Hepatocyte (in vitro differentiated cells): Measurements from ENCODE around the gene AUH. TPM values are rescaled to one million over a fixed set of nuclear protein-coding genes. Genes with fewer than 3 reads are reported as not detected.

Experiments
- DNase-seq: peaks from one replicate; pipeline ENCODE4 v3.0.0-alpha.2; 2016; ENCODE audit warnings: low spot score
- H2AFZ ChIP-seq: fragments of 200-600 bp; sonication (generic); 2 replicates; pipeline ENCODE4 v1.6.0; 2016; ENCODE audit warnings: antibody characterized with exemption, mild to moderate bottlenecking
- H3K27ac ChIP-seq: fragments of 200-600 bp; sonication (generic); 2 replicates; pipeline ENCODE4 v1.5.1; 2016; ENCODE audit warnings: mild to moderate bottlenecking
- H3K27me3 ChIP-seq: fragments of 200-600 bp; sonication (generic); 2 replicates; pipeline ENCODE4 v1.6.1; 2016
- H3K36me3 ChIP-seq: fragments of 200-600 bp; sonication (generic); replicated peaks from 2 replicates; pipeline ENCODE4 v1.5.1; 2016; ENCODE audit warnings: low read depth; ENCODE audit not compliant: insufficient read depth
- H3K4me1 ChIP-seq: fragments of 200-600 bp; sonication (generic); 2 replicates; pipeline ENCODE4 v1.5.1; 2016; ENCODE audit warnings: mild to moderate bottlenecking, moderate library complexity; ENCODE audit not compliant: insufficient read depth
- H3K4me2 ChIP-seq: fragments of 200-600 bp; sonication (generic); 2 replicates; pipeline ENCODE4 v1.6.0; 2016
- H3K4me3 ChIP-seq: fragments of 200-600 bp; sonication (generic); 2 replicates; pipeline ENCODE4 v1.5.1; 2016; ENCODE audit warnings: mild to moderate bottlenecking
- H3K79me2 ChIP-seq: fragments of 200-600 bp; sonication (generic); 2 replicates; pipeline ENCODE4 v1.6.0; 2017; ENCODE audit warnings: mild to moderate bottlenecking
- H3K9me2 ChIP-seq: fragments of 200-600 bp; sonication (generic); replicated peaks from 2 replicates; pipeline ENCODE4 v1.6.0; 2017; ENCODE audit warnings: mild to moderate bottlenecking; ENCODE audit not compliant: insufficient read depth
- H3K9me3 ChIP-seq: fragments of 200-600 bp; sonication (generic); 2 replicates; pipeline ENCODE4 v1.5.1; 2016; ENCODE audit warnings: low read depth, mild to moderate bottlenecking
- H4K20me1 ChIP-seq: fragments of 200-600 bp; sonication (generic); 2 replicates; pipeline ENCODE4 v1.6.0; 2016; ENCODE audit warnings: mild to moderate bottlenecking; ENCODE audit not compliant: insufficient read depth, poor library complexity, severe bottlenecking
- CTCF ChIP-seq: fragments of 200-600 bp; sonication (generic); IDR thresholded peaks from 2 replicates; pipeline ENCODE4 v1.5.1; 2016; ENCODE audit warnings: antibody characterized with exemption, mild to moderate bottlenecking; ENCODE audit not compliant: poor library complexity
- EZH2 ChIP-seq: fragments of 200-600 bp; sonication (generic); IDR thresholded peaks from 2 replicates; pipeline ENCODE4 v1.6.1; 2016; ENCODE audit warnings: antibody characterized with exemption, mild to moderate bottlenecking, borderline replicate concordance
- EZH2phosphoT487 ChIP-seq: fragments of 200-600 bp; sonication (generic); IDR thresholded peaks from one replicate; pipeline ENCODE4 v1.6.1; 2018; ENCODE audit warnings: antibody characterized with exemption, mild to moderate bottlenecking, low read depth, moderate library complexity; ENCODE audit not compliant: unreplicated experiment, severe bottlenecking
- WGBS: methylation state at CpG from one replicate; pipeline ENCODE4 v1.1.6; 2016; ENCODE audit warnings: low lambda C conversion rate; ENCODE audit errors: missing lambda C conversion rate; 5-methylcytosine and 5-hydroxymethylcytosine counted together
- polyA plus RNA-seq: library from polyadenylated mRNA; unstranded; fragments of >200 nt; fragmentation: Nextera tagmentation; extraction: Ambion mirVana; gene quantifications from 2 replicates; pipeline ENCODE4 v1.2.1, GENCODE V29; 2016
- total RNA-seq: library from RNA; depleted of rRNA; stranded (reverse); fragments of >200 nt; gene quantifications from 2 replicates; pipeline ENCODE4 v1.2.3, GENCODE V29; 2014

AUH gene
- total and polyA plus RNA-seq, 2 experiments from 2014 or later: 19.5 to 25.0 TPM

GRCh38 chr9:91245431-91246313 is 116.0 kb downstream of the AUH start:
- 67% methylated on average over 8 of the region's 8 CpGs for WGBS
- TF ChIP-seq CTCF (no peak), EZH2 (no peak), EZH2phosphoT487 (no peak)
- no peak overlapping the region for H3K4me2 ChIP-seq
- H3K79me2 ChIP-seq: no peaks in the 10 kb centered on the region
- no peaks in the 10 kb centered on the region for H3K36me3 ChIP-seq
- H3K4me3 ChIP-seq: no peak overlapping the region
- H2AFZ ChIP-seq: no peak overlapping the region
- DNase-seq: no peak
- H3K27ac ChIP-seq: peak overlapping the region; percentile 23
- no peaks in the 10 kb centered on the region for H3K9me2 ChIP-seq
- H3K27me3 ChIP-seq: no peaks in the 10 kb centered on the region
- H3K9me3 ChIP-seq: no peaks in the 10 kb centered on the region
- no peaks in the 10 kb centered on the region for H4K20me1 ChIP-seq
- H3K4me1 ChIP-seq: no peaks in the 10 kb centered on the region

DNA sequence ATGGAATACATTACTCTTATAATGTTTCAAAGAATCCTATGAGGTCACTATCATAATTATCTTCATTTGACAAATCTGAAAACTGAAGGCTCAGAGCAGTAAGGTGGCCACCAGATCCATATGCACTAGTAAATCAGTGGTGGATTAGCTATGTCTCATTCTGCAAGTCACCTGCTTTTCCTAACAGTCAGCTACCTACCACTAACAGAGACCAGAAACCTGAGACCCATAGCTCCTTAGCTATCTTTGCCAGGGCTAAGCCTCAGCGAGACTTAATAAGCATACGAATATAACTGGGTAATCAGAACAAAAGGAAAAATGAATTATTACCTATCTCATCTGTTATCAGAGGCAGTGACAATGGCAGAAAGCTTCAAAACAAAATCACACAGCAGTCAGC is 118.7 kb downstream of the AUH start:
- no peak for TF ChIP-seq EZH2phosphoT487
- H3K79me2 ChIP-seq: no peaks in the 10 kb centered on the region
- no peaks in the 10 kb centered on the region for H3K36me3 ChIP-seq
- no peak overlapping the region for H3K4me3 ChIP-seq
- 88% methylated on average over 2 of the region's 2 CpGs for WGBS
- DNase-seq: no peak
- H3K9me3 ChIP-seq: no peaks in the 10 kb centered on the region
- no peaks in the 10 kb centered on the region for H3K27me3 ChIP-seq
- no peak overlapping the region for H2AFZ ChIP-seq
- no peak overlapping the region for H3K27ac ChIP-seq
- no peaks in the 10 kb centered on the region for H3K4me1 ChIP-seq
- H3K4me2 ChIP-seq: no peak overlapping the region
- H4K20me1 ChIP-seq: no peaks in the 10 kb centered on the region
- no peaks in the 10 kb centered on the region for H3K9me2 ChIP-seq

DNA sequence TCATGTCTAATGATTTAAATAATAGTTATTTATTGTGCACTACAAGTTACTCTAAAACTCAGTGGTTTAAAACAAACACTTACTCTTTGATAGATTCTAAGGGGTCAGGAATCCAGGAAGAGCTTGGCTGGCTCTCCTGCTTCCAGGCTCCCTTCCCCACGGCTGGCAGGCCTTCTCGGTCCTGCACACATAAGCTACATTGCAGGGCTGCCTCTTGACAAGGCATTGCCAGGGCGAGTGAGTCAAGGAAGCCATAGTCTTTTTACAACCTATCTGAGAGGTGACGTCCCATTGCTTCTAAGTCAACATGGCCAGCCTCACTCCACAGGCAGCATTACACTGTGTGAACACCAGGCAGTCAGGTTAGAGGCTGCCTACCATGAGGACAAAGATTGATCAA is 119.8 kb downstream of the AUH start:
- H3K9me2 ChIP-seq: no peaks in the 10 kb centered on the region
- no peaks in the 10 kb centered on the region for H3K36me3 ChIP-seq
- no peaks in the 10 kb centered on the region for H3K9me3 ChIP-seq
- DNase-seq: no peak
- H3K4me3 ChIP-seq: no peak overlapping the region
- H2AFZ ChIP-seq: no peak overlapping the region
- H3K79me2 ChIP-seq: no peaks in the 10 kb centered on the region
- H3K27ac ChIP-seq: no peak overlapping the region
- no peaks in the 10 kb centered on the region for H3K4me1 ChIP-seq
- H3K4me2 ChIP-seq: no peak overlapping the region
- TF ChIP-seq EZH2 (no peak), CTCF (no peak), EZH2phosphoT487 (no peak)
- no peaks in the 10 kb centered on the region for H3K27me3 ChIP-seq
- no peaks in the 10 kb centered on the region for H4K20me1 ChIP-seq
- WGBS: 77% methylated on average over 4 of the region's 4 CpGs

- Histone ChIP-seq H4K20me1 (no peaks in the 10 kb centered on the region), H3K27me3 (no peaks in the 10 kb centered on the region), H3K36me3 (no peaks in the 10 kb centered on the region), H3K27ac (no peak overlapping the region), H3K4me1 (no peaks in the 10 kb centered on the region), H3K4me3 (no peak overlapping the region), H3K4me2 (no peak overlapping the region), H2AFZ (no peak overlapping the region), H3K9me3 (no peaks in the 10 kb centered on the region), H3K79me2 (no peaks in the 10 kb centered on the region), H3K9me2 (no peaks in the 10 kb centered on the region)
- TF ChIP-seq EZH2 (no peak), EZH2phosphoT487 (no peak), CTCF (no peak)
- WGBS: 94% methylated on average over 3 of the region's 3 CpGs
- no peak for DNase-seq
Observed at GRCh38 chr9:91240596-91241165, 121.0 kb downstream of the AUH start.
